HG03025 (cell line): ENCODE results near the gene TRMT6.

ENCODE experiments used
- ATAC-seq: cut with Tn5 transposase; IDR thresholded peaks from one replicate; pipeline ENCODE4 v1.9.1; 2021; ENCODE audit warnings: mild to moderate bottlenecking, moderate library complexity; ENCODE audit not compliant: unreplicated experiment, low FRiP score

TRMT6 gene

DNA sequence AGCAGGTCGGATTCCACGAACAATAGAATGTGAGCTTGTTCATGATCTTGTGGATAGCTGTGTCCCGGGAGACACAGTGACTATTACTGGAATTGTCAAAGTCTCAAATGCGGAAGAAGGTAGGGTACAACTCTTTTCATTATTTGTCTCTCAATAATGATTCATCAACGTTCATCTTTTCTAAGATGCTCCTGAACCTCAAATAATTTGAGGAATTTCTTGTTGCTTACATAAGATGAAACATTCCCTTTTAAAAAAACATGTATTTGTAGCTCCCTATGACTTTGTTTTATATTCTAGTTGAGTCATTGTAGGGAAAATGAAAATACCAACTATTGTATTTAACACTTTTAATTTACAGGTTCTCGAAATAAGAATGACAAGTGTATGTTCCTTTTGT lies 17.1 kb upstream of the TRMT6 start:
- no peak for ATAC-seq

DNA sequence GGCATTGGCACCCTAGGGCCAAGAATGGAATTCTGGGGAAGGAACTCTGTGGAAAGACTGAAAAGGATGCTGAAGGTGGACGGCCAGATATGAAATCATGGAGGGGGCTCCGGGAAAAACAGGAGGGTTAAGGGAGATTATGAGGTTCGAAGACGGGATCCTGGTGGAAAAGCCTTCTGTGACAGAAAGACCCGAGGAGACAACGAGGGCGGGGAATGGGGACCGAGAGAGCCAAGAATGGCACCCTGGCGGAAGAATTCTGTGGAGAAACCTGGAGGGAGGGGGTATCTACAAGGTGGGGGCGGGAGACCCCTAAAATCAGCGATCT lies 426 bp downstream of the TRMT6 start:
- ATAC-seq: no peak

GRCh38 chr20:5947276-5947675 lies 3.1 kb downstream of the TRMT6 start:
- no peak for ATAC-seq

- ATAC-seq: no peak
These were observed 4.4 kb downstream of the TRMT6 start for GRCh38 chr20:5945963-5946362.

- ATAC-seq: no peak
These were observed 11.8 kb downstream of the TRMT6 start for GRCh38 chr20:5938456-5939029.

DNA sequence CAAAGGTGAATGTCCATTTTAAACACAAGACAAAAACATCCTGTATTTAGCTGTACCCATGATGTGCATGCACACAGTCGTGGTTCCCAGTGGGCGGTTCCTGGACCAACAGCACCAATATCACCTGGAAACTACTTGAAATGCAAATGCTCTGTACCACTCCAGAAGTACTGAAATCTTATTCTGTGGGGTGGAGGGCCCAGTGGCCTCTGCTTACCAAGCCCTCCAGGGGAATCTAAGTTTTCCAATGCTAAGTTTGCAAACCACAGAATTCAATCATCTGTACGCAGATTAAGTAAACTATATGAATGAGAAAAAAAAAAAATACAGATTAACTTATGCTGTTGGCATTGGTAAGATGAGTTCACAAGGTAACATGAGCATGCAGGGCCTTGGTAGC lies 14.1 kb downstream of the TRMT6 start:
- no peak for ATAC-seq

DNA sequence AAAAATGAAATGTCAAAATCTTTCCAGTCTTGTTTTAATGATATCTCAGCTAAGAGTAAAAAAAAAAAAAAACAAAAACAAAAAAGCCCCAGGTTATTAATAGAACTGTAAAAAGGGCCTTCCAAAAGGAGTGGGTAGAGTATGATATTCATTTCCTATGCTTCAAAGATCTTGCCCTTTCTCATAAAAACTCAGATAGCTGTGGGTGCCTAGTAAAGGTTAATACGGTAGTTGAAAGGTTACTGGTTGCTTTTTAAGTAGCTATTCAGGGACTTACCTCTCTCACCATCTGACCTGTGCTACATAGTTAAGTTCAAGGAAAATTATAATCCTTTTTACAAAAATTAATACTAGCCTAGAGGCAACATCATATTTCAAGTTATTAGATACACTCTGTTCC lies 14.9 kb downstream of the TRMT6 start:
- ATAC-seq: no peak

GRCh38 chr20:5933802-5934436 lies 16.4 kb downstream of the TRMT6 start:
- ATAC-seq: no peak

DNA sequence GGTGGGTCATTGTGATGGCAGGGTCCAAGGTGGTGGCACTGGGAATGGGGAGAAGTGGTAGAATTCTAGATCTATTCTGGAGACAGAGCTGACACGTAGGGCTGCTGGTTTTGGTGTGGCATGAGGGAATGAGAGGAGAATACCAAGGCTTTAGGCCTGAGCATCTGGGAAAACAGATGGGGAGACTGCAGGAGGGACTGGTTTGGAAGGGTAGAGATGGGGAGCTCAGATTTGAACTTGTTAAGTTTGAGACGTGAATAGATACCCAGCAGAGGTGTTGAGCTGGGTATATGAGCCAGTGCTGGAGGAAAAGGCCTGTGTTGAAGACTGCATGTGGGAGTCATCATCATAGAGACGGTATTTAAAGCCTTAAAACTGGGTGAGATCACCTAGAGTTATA lies 17.5 kb downstream of the TRMT6 start:
- ATAC-seq: no peak

DNA sequence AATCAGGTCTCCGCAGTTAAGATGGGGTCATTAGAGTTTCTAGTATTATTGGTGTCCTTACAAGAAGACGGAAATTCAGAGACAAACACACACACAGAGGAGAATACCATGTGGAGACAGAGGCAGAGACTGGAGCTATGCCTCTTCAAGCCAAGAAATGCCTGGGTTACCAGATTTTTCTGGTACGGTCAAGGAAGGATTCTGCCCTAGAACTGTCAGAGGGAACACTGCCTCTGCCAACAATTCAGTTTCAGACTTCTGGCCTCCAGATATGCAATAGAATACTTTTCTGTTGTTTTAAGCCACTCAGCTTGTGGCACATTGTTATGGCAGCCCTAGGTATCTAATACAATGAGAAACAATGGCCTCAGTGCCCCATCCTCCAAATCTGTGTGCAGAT lies 18.9 kb downstream of the TRMT6 start:
- ATAC-seq: no peak

GRCh38 chr20:5928836-5929715 lies 21.3 kb downstream of the TRMT6 start:
- ATAC-seq: no peak

- ATAC-seq: no peak
These were observed 22.4 kb downstream of the TRMT6 start for GRCh38 chr20:5927749-5928462.

DNA sequence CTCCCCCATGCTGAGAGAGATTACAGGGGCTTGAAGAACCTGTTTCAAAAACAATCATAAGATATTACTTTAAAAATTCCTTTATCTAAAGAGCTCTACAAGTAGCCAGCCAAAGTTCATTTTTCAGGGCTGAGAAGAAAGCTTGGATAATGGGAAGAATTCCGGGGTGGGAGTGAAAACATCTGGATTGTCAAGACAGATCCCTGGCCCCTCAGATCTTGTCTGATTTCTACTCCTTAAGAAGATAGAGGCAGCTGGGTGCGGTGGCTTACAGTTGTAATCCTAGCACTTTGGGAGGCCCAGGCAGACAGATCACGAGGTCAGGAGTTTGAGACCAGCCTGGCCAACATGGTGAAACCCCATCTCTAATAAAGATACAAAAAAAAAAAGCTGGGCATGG lies 24.8 kb downstream of the TRMT6 start:
- ATAC-seq: no peak

GRCh38 chr20:5923493-5923892 lies 26.8 kb downstream of the TRMT6 start:
- ATAC-seq: no peak

DNA sequence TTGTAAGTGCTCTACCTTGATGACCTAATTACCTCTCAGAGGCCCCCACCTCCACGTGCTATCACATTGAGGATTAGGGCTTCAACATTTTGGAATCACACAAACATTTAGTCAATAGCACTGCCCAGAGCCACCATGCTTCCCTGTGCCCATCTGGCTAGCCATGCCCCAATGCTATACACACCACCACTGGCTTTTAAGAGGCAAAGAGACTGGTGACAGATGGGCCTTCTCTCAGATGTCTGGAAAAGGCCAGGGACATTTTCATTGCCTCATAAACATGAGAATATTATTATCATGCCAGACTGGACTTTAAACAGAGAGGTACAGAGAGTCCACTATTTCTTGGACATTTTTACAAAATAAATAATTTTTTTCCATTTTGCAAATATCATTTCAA lies 29.8 kb downstream of the TRMT6 start:
- no peak for ATAC-seq

DNA sequence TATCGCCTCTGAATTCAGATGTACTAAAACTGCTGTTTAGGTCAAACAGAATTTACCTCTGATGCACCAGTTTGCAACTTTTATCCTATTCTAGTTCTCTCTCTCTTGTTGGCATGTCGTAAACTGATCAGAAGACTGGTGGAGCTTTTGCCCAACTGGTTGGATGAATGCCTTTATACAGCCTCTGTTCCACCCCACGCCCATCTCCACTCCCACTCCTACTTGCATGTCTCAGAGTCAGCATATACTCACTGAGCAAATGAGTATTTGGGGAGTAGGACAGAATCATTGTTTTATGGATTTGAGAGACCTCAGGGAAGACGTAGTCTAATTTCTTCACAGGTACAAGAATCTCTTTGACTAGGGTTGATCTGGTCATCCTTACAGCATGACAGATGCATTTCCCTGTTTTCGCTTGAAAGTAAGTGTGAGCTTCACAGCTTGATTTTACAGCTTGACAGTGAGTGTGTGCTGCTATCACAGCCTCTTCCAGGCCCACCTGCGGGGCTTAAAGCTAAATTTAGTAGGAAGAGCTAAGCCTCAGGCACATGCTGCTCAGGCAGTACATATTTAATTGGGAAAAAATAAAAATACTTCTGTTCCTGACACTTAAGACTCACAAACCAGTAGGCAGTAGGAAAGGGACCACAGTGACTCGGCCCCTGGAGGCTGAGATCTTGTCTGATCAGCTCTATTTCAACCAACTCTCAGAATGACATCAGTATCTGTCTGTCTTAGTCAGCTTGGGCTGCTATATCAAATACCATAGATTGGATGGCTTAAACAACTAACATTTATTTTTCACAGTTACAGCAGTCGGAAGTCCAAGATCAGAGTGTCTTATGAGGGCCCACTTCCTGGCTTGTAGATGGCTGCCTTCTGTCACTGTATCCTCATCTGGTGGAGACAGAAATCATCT lies 30.4 kb downstream of the TRMT6 start:
- no peak for ATAC-seq

- ATAC-seq: no peak
These were observed 31.3 kb downstream of the TRMT6 start for GRCh38 chr20:5918856-5919625.

GRCh38 chr20:5914859-5915258 lies 35.5 kb downstream of the TRMT6 start:
- ATAC-seq: no peak

DNA sequence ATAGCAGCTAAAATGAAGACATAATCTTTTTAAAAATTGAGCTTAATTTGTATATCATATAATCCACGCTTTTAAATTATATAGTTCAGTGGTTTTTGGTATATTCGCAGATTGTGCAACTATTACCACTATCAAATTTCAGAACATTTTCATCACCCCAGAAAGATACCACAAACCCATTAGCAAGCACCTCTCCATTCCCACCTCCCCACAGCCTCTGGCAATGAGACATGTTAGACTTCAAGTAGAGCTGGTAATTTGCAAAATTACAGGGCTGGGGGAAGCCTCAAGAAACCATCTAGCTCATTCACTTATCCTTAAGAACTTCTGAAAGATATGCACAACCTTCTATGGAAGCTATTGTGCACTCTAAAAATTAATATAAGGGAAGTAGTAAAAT lies 37.2 kb downstream of the TRMT6 start:
- no peak for ATAC-seq

DNA sequence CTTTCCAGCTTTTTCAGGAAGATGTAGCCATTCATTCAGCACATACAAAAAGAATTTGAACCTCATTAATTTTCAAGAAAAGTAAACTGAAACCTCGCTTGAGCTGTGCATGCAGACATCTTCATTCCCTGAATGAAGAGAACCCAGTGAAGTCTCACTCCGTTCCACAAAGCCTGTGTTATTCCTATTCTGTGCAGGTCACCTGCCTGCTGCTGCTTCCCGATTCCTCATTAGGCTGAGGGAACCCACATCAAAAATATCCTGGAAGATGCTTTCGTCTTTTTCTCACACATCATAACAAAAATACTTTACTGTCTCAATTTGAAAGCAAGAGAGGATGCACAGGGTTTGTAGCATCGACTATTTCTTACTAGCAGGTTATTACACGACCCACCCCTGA lies 40.1 kb downstream of the TRMT6 start:
- no peak for ATAC-seq
